SJCRH30 (cell line): ENCODE results near the gene KCNJ8. TPM values are rescaled to one million over a fixed set of nuclear protein-coding genes. Genes with fewer than 3 reads are reported as not detected.
"Not testable (repeated sequence)": the region's sequence is repeated elsewhere in the genome, so short reads cannot be mapped to it uniquely, and the experiment has no call there.

Source experiments
- DNase-seq, 2 experiments: peaks; one replicate each; pipeline ENCODE4 v3.0.0-alpha.2; 2015 to 2020
- H3K27ac ChIP-seq: fragments of 250-450 bp; sonication (Bioruptor Pico); 2 replicates; pipeline ENCODE4 v1.5.1; 2020; ENCODE audit warnings: mild to moderate bottlenecking, moderate library complexity
- H3K27me3 ChIP-seq: fragments of 250-450 bp; sonication (Bioruptor Pico); 2 replicates; pipeline ENCODE4 v1.5.1; 2020; ENCODE audit warnings: mild to moderate bottlenecking, moderate library complexity
- H3K36me3 ChIP-seq: fragments of 250-450 bp; sonication (Bioruptor Pico); 2 replicates; pipeline ENCODE4 v1.5.1; 2020; ENCODE audit warnings: mild to moderate bottlenecking, moderate library complexity
- H3K4me1 ChIP-seq: fragments of 250-450 bp; sonication (Bioruptor Pico); 2 replicates; pipeline ENCODE4 v1.5.1; 2020; ENCODE audit warnings: mild to moderate bottlenecking, moderate library complexity
- H3K4me3 ChIP-seq: fragments of 250-450 bp; sonication (Bioruptor Pico); 2 replicates; pipeline ENCODE4 v1.5.1; 2020; ENCODE audit warnings: mild to moderate bottlenecking, moderate library complexity
- H3K9me3 ChIP-seq: fragments of 250-450 bp; sonication (Bioruptor Pico); replicated peaks from 2 replicates; pipeline ENCODE4 v1.5.1; 2020; ENCODE audit warnings: mild to moderate bottlenecking, moderate library complexity
- total RNA-seq: library from RNA; depleted of rRNA; stranded (reverse); fragments of >200 nt; shearing (Covaris generic); gene quantifications from 2 replicates; pipeline ENCODE4 v1.2.3, GENCODE V29; 2014; rRNA removed

KCNJ8 gene
- 0.20 and 0.28 TPM in 2 replicates for total RNA-seq

GRCh38 chr12:21774358-21775132 is at the start of gene KCNJ8:
Gene KCNJ8 (minus strand): TSS chr12:21774706. CDS start chr12:21773616, 1,090 bp downstream.
- Histone ChIP-seq H3K27ac (no peak within 1 kb of the TSS), H3K9me3 (no peaks in the 10 kb centered on the region), H3K36me3 (no peaks in the 10 kb centered on the region), H3K27me3 (peaks cover 12% of the 10 kb centered on the region; the same call in 1 of the 2 replicates), H3K4me3 (peak within 1 kb of the TSS; percentile 49), H3K4me1 (no peaks in the 10 kb centered on the region)
- DNase-seq, result peak; percentile 27 to 40

GRCh38 chr12:21823581-21823980 is 49.1 kb upstream of the KCNJ8 start:
- Histone ChIP-seq H3K27me3 (no peaks in the 10 kb centered on the region), H3K9me3 (no peaks in the 10 kb centered on the region), H3K36me3 (no peaks in the 10 kb centered on the region), H3K4me3 (no peak overlapping the region), H3K27ac (no peak overlapping the region), H3K4me1 (no peaks in the 10 kb centered on the region; the same call in 1 of the 2 replicates)
- no peak for DNase-seq

GRCh38 chr12:21819678-21820077 is 45.2 kb upstream of the KCNJ8 start:
- H3K27me3 ChIP-seq, result no peaks in the 10 kb centered on the region
- no peak overlapping the region for H3K4me3 ChIP-seq
- no peaks in the 10 kb centered on the region for H3K36me3 ChIP-seq
- DNase-seq, result no peak
- no peak overlapping the region for H3K27ac ChIP-seq
- H3K9me3 ChIP-seq, result no peaks in the 10 kb centered on the region
- H3K4me1 ChIP-seq, result no peaks in the 10 kb centered on the region; the same call in 1 of the 2 replicates

DNA sequence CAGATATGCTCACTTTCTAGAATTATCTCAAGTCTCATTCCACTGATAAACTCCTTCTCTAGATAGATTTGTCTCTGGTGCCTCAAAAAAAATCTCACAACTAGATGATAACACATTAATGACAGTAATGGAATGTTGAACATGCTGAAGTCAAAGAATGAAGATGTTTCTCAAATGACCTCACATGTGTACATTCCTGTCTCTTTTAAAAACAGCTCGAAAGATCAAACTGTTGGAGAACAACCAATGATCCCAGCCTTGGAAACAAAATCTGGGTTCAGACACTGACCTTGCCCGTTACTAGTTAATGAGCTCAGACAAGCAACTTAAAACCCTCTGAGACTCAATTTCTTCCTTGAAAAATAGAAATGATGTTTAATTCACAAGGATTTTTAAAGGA is 44.7 kb upstream of the KCNJ8 start:
- H3K27me3 ChIP-seq, result no peaks in the 10 kb centered on the region
- no peaks in the 10 kb centered on the region for H3K36me3 ChIP-seq
- H3K27ac ChIP-seq, result no peak overlapping the region
- DNase-seq, result no peak
- H3K4me3 ChIP-seq, result no peak overlapping the region
- H3K4me1 ChIP-seq, result no peaks in the 10 kb centered on the region; the same call in 1 of the 2 replicates
- H3K9me3 ChIP-seq, result no peaks in the 10 kb centered on the region

GRCh38 chr12:21818627-21819026 is 44.1 kb upstream of the KCNJ8 start:
- peak; percentile 3 to 24 for DNase-seq
- H3K27me3 ChIP-seq, result no peaks in the 10 kb centered on the region
- no peaks in the 10 kb centered on the region for H3K36me3 ChIP-seq
- H3K4me3 ChIP-seq, result no peak overlapping the region
- no peaks in the 10 kb centered on the region; the same call in 1 of the 2 replicates for H3K4me1 ChIP-seq
- H3K9me3 ChIP-seq, result no peaks in the 10 kb centered on the region
- H3K27ac ChIP-seq, result no peak overlapping the region

- Histone ChIP-seq H3K4me3 (no peak overlapping the region), H3K9me3 (no peaks in the 10 kb centered on the region), H3K27me3 (no peaks in the 10 kb centered on the region), H3K4me1 (no peaks in the 10 kb centered on the region; the same call in 1 of the 2 replicates), H3K36me3 (no peaks in the 10 kb centered on the region), H3K27ac (no peak overlapping the region)
- no peak for DNase-seq
Measured at GRCh38 chr12:21815306-21816062, 41.0 kb upstream of the KCNJ8 start.

DNA sequence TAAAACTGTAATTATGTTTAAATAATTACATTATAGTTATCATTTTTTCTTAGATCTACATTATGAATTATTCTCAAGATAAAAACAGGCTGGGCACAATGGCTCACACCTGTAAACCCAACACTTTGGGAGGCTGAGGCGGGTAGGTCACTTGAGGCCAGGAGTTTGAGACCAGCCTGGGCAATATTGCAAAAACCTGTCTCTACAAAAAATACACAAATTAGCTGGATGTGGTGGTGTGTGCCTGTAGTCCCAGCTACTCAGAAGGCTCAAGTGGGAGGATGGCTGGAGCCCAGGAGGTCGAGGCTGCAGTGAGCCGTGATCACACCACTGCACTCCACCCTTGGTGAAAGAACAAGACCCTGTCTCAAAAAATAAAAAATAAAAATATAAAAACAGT is 40.3 kb upstream of the KCNJ8 start:
- no peak for DNase-seq
- no peak overlapping the region for H3K27ac ChIP-seq
- no peaks in the 10 kb centered on the region for H3K9me3 ChIP-seq
- H3K4me3 ChIP-seq, result no peak overlapping the region
- H3K36me3 ChIP-seq, result no peaks in the 10 kb centered on the region
- H3K27me3 ChIP-seq, result no peaks in the 10 kb centered on the region
- H3K4me1 ChIP-seq, result no peaks in the 10 kb centered on the region; the same call in 1 of the 2 replicates

DNA sequence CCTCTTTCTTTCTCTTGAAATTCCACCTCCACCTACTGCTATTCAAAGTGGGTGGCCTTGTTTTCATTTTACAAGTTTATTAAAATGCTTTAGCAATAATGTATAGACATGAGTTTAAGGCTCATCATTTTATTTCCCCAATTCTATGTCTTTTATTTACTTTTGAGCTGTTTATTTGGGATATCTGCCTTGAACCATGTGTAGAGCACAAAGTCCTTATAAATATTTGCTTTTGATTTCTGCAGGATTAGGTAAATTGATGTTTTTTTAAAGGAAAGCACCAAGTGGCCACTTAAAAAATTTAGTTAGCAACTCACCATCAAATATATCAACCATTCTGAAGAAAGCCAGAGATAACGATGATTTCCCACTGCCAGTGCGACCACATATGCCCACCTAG is 39.8 kb upstream of the KCNJ8 start:
- no peak for DNase-seq
- Histone ChIP-seq H3K4me3 (no peak overlapping the region), H3K27me3 (no peaks in the 10 kb centered on the region), H3K27ac (no peak overlapping the region), H3K4me1 (no peaks in the 10 kb centered on the region; the same call in 1 of the 2 replicates), H3K9me3 (no peaks in the 10 kb centered on the region), H3K36me3 (no peaks in the 10 kb centered on the region)

DNA sequence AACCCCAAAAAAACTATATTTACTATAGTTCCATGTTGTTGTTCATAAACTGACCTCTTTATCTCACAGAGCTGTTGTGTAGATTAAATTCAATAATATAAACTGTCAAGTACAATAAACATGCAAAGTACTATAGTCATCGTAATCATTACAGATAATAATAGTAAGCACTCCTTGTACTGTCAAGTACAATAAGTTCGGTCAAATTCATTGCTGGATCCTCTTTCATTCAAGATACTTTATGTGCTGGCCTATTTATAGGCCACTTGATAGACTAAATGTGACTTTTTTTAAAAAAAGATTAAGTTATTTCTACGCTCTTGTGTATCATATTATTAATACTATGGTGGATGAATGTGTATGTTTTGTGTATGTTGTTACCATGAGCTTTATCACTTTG is 39.2 kb upstream of the KCNJ8 start:
- no peaks in the 10 kb centered on the region for H3K9me3 ChIP-seq
- H3K27ac ChIP-seq, result no peak overlapping the region
- no peaks in the 10 kb centered on the region for H3K36me3 ChIP-seq
- no peak overlapping the region for H3K4me3 ChIP-seq
- DNase-seq, result no peak
- H3K4me1 ChIP-seq, result no peaks in the 10 kb centered on the region; the same call in 1 of the 2 replicates
- H3K27me3 ChIP-seq, result no peaks in the 10 kb centered on the region

- H3K4me3 ChIP-seq, result no peak overlapping the region
- DNase-seq, result no peak
- H3K27ac ChIP-seq, result no peak overlapping the region
- no peaks in the 10 kb centered on the region for H3K27me3 ChIP-seq
- H3K4me1 ChIP-seq, result no peaks in the 10 kb centered on the region
- no peaks in the 10 kb centered on the region for H3K36me3 ChIP-seq
- no peaks in the 10 kb centered on the region for H3K9me3 ChIP-seq
Measured at GRCh38 chr12:21813125-21813524, 38.6 kb upstream of the KCNJ8 start.

DNA sequence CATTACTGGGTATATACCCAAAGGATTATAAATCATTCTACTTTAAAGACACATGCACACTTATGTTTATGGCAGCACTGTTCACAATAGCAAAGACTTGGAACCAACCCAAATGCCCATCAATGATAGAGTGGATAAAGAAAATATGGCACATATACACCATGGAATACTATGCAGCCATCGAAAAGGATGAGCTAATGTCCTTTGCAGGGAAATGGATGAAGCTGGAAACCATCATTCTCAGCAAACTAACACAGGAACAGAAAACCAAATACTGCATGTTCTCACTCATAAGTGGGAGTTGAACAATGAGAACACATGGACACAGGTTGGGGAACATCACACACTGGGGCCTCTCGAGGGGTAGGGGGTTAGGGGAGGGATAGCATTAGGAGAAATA is 37.8 kb upstream of the KCNJ8 start:
- DNase-seq, result not testable (repeated sequence)

DNA sequence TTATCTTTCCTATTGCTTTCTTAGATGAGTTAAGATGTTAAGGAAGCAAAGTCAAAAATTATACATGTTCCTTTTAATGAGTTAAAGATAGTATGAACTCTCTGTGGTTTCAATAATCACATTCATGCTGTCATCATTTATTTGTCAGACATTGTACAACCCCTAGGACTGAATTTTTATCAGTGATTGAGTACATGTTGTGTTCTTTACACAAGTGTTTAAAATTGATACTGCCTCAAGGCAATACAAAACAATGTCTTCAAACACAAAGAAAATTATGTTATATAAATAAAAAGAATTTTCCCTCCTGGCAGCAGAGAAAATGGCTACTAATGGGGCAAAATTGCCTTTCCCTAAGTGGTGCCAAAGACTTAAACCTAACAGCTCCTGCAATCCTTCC is 34.6 kb upstream of the KCNJ8 start:
- H3K27me3 ChIP-seq, result no peaks in the 10 kb centered on the region
- H3K27ac ChIP-seq, result no peak overlapping the region
- no peaks in the 10 kb centered on the region for H3K4me1 ChIP-seq
- no peak overlapping the region for H3K4me3 ChIP-seq
- no peak for DNase-seq
- no peaks in the 10 kb centered on the region for H3K9me3 ChIP-seq
- H3K36me3 ChIP-seq, result no peaks in the 10 kb centered on the region

More for the DNA sequence above, 37.8 kb upstream of the KCNJ8 start:
- H3K4me3 ChIP-seq, H3K27me3 ChIP-seq, H3K27ac ChIP-seq, H3K4me1 ChIP-seq, H3K36me3 ChIP-seq, H3K9me3 ChIP-seq: not testable (repeated sequence)

DNA sequence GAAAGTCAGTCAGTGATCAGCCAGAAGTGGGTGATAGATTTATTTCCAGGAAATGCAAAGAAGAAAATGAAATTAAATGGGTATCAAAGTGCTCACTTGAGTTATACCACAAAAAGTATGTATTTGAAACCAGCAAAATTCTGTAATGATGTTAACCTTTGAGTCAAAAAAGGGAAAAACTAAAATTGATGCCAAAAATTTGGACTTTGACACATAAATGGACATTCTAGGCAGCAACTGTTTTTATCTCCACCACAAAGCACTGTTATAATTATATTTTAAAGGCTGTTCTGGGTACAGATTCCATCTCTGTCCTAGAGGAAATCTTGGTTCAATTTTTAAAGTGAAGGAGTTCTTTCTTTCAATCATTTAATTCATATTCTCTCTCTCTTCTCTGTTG is 31.7 kb upstream of the KCNJ8 start:
- Histone ChIP-seq H3K4me3 (no peak overlapping the region), H3K27me3 (no peaks in the 10 kb centered on the region), H3K4me1 (no peaks in the 10 kb centered on the region), H3K36me3 (no peaks in the 10 kb centered on the region), H3K9me3 (no peaks in the 10 kb centered on the region), H3K27ac (no peak overlapping the region)
- DNase-seq, result no peak

DNA sequence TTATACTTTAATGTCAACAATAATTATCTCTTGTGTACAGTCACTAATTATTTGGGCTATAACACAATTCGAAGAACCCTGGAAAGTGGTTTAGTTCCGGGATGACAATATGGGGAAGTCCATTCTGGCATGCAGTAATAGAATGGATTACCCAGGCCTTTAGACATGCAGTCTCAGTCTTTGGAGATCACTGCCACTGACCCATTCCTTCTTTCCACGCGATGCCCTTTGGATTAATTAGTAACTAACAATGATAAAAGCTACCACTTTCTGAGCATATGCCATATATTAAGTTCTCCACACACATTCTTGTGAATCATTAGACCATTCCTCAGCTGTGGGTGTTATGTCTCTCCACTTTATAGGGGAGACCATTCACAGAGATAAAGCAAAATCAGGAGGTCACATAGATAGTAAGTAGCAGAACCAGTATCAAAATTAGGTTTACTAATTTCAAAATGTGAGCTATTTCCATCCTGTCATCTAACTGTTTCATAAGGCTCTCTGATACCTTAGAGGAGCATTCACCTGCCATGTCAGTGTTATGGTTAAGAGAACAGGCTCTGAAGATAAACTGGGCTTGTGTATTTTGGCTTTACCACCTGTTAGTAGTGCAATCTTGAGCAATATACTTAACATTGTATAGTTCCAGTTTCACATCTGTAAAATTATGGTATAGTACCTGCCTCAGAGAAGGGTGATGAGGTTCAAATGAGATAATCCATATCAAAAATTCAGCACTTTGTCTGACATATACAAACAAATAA is 27.2 kb upstream of the KCNJ8 start:
- no peak overlapping the region for H3K27ac ChIP-seq
- H3K27me3 ChIP-seq, result no peaks in the 10 kb centered on the region
- H3K36me3 ChIP-seq, result no peaks in the 10 kb centered on the region
- H3K9me3 ChIP-seq, result no peaks in the 10 kb centered on the region
- H3K4me3 ChIP-seq, result no peak overlapping the region
- DNase-seq, result no peak
- no peaks in the 10 kb centered on the region for H3K4me1 ChIP-seq

- no peaks in the 10 kb centered on the region for H3K27me3 ChIP-seq
- DNase-seq, result no peak
- H3K27ac ChIP-seq, result no peak overlapping the region
- H3K4me1 ChIP-seq, result no peaks in the 10 kb centered on the region
- H3K9me3 ChIP-seq, result no peaks in the 10 kb centered on the region
- H3K36me3 ChIP-seq, result no peaks in the 10 kb centered on the region
- no peak overlapping the region for H3K4me3 ChIP-seq
Measured at GRCh38 chr12:21800011-21800410, 25.5 kb upstream of the KCNJ8 start.
